C4-2B (cell line): Measurements from ENCODE around the gene MICAL2.

ENCODE experiments used
- H3K27ac ChIP-seq: fragments of 450-650 bp; 2 replicates; pipeline ENCODE4 v1.5.1; 2017
- CTCF ChIP-seq: fragments of 450-650 bp; conservative IDR thresholded peaks from 2 replicates; pipeline ENCODE4 v1.5.1; 2017; ENCODE audit warnings: mild to moderate bottlenecking
- ZFX ChIP-seq: fragments of 450-650 bp; IDR thresholded peaks from 2 replicates; pipeline ENCODE4 v1.6.1; 2017

Gene MICAL2

GRCh38 chr11:12291766-12292165 lies 181.4 kb downstream of the MICAL2 start:
- TF ChIP-seq CTCF, result no peak
- no peak for TF ChIP-seq ZFX
- H3K27ac ChIP-seq, result no peak overlapping the region

- TF ChIP-seq ZFX (no peak), CTCF (no peak)
- no peak overlapping the region for H3K27ac ChIP-seq
Measured at GRCh38 chr11:12292766-12293165, 182.4 kb downstream of the MICAL2 start.

GRCh38 chr11:12293486-12293885 lies 183.1 kb downstream of the MICAL2 start:
- H3K27ac ChIP-seq, result no peak overlapping the region
- no peak for TF ChIP-seq ZFX
- TF ChIP-seq CTCF, result no peak

GRCh38 chr11:12294613-12295012 lies 184.2 kb downstream of the MICAL2 start:
- no peak for TF ChIP-seq ZFX
- TF ChIP-seq CTCF, result no peak
- no peak overlapping the region for H3K27ac ChIP-seq

GRCh38 chr11:12295943-12296342 lies 185.6 kb downstream of the MICAL2 start:
- TF ChIP-seq ZFX (no peak), CTCF (no peak)
- no peak overlapping the region for H3K27ac ChIP-seq

- no peak overlapping the region for H3K27ac ChIP-seq
- no peak for TF ChIP-seq CTCF
- no peak for TF ChIP-seq ZFX
Measured at GRCh38 chr11:12298610-12299009, 188.2 kb downstream of the MICAL2 start.

GRCh38 chr11:12301379-12301778 lies 191.0 kb downstream of the MICAL2 start:
- TF ChIP-seq ZFX (no peak), CTCF (no peak)
- H3K27ac ChIP-seq, result no peak overlapping the region
